ENCODE measurements around the gene AKIRIN1. TPM values are rescaled to one million over a fixed set of nuclear protein-coding genes. Genes with fewer than 3 reads are reported as not detected.

The AKIRIN1 gene
- total RNA-seq, 2 donors from 2014 or later, result 55.7 to 108 TPM

GRCh38 chr1:38950553-38950952, 40.5 kb upstream of the AKIRIN1 start:
- H3K27ac ChIP-seq, result peak overlapping the region; percentile 54 to 55
- no peaks in the 10 kb centered on the region for H3K4me1 ChIP-seq (replicated peaks)
- H3K27me3 ChIP-seq (replicated peaks; ENCODE audit: insufficient read depth), result no peaks in the 10 kb centered on the region
- no peak overlapping the region for H3K4me3 ChIP-seq
- intact Hi-C loops (cut with DNase I), result no loop called here
- no peaks in the 10 kb centered on the region for H3K36me3 ChIP-seq
- no peak for DNase-seq (ENCODE audit: low spot score)
- WGBS, result 33% methylated on average over 2 of the region's 2 CpGs
- no peaks in the 10 kb centered on the region for H3K9me3 ChIP-seq
- TF ChIP-seq POLR2AphosphoS5 (IDR thresholded peaks at IDR 0.05) (no peak), POLR2A (IDR thresholded peaks at IDR 0.05) (no peak)
- TF ChIP-seq, protein P1, sequence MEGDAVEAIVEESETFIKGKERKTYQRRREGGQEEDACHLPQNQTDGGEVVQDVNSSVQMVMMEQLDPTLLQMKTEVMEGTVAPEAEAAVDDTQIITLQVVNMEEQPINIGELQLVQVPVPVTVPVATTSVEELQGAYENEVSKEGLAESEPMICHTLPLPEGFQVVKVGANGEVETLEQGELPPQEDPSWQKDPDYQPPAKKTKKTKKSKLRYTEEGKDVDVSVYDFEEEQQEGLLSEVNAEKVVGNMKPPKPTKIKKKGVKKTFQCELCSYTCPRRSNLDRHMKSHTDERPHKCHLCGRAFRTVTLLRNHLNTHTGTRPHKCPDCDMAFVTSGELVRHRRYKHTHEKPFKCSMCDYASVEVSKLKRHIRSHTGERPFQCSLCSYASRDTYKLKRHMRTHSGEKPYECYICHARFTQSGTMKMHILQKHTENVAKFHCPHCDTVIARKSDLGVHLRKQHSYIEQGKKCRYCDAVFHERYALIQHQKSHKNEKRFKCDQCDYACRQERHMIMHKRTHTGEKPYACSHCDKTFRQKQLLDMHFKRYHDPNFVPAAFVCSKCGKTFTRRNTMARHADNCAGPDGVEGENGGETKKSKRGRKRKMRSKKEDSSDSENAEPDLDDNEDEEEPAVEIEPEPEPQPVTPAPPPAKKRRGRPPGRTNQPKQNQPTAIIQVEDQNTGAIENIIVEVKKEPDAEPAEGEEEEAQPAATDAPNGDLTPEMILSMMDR (IDR thresholded peaks at IDR 0.05), result no peak

GRCh38 chr1:38953433-38953860, 37.6 kb upstream of the AKIRIN1 start:
- Histone ChIP-seq H3K27me3 (replicated peaks; ENCODE audit: insufficient read depth) (no peaks in the 10 kb centered on the region), H3K27ac (no peak overlapping the region), H3K9me3 (no peaks in the 10 kb centered on the region), H3K4me3 (no peak overlapping the region), H3K36me3 (no peaks in the 10 kb centered on the region), H3K4me1 (replicated peaks) (no peaks in the 10 kb centered on the region)
- no peak for DNase-seq (ENCODE audit: low spot score)
- TF ChIP-seq, protein P1 (IDR thresholded peaks at IDR 0.05), result no peak
- intact Hi-C loops (cut with DNase I), result no loop called here
- WGBS, result 26% methylated on average over 4 of the region's 4 CpGs

GRCh38 chr1:38958967-38959366, 32.1 kb upstream of the AKIRIN1 start:
- no peaks in the 10 kb centered on the region for H3K9me3 ChIP-seq
- intact Hi-C loops (cut with DNase I), result no loop called here
- WGBS, result 80% methylated on average over 2 of the region's 2 CpGs
- H3K36me3 ChIP-seq, result no peaks in the 10 kb centered on the region
- H3K27me3 ChIP-seq (replicated peaks; ENCODE audit: insufficient read depth), result no peaks in the 10 kb centered on the region
- DNase-seq (ENCODE audit: low spot score), result no peak
- no peak overlapping the region for H3K4me3 ChIP-seq
- no peak overlapping the region for H3K27ac ChIP-seq
- TF ChIP-seq POLR2A (IDR thresholded peaks at IDR 0.05) (no peak), POLR2AphosphoS5 (IDR thresholded peaks at IDR 0.05) (no peak)
- TF ChIP-seq, protein P1 (IDR thresholded peaks at IDR 0.05), result no peak
- no peaks in the 10 kb centered on the region for H3K4me1 ChIP-seq (replicated peaks)

GRCh38 chr1:38962113-38962512, 29.0 kb upstream of the AKIRIN1 start:
- TF ChIP-seq, protein P1 (IDR thresholded peaks at IDR 0.05), result no peak
- TF ChIP-seq POLR2AphosphoS5 (IDR thresholded peaks at IDR 0.05) (no peak), POLR2A (IDR thresholded peaks at IDR 0.05) (no peak)
- Histone ChIP-seq H3K4me1 (replicated peaks) (no peaks in the 10 kb centered on the region), H3K27ac (no peak overlapping the region), H3K4me3 (no peak overlapping the region), H3K9me3 (no peaks in the 10 kb centered on the region), H3K27me3 (replicated peaks; ENCODE audit: insufficient read depth) (no peaks in the 10 kb centered on the region), H3K36me3 (no peaks in the 10 kb centered on the region)
- intact Hi-C loops (cut with DNase I), result no loop called here
- no peak for DNase-seq (ENCODE audit: low spot score)
- WGBS, result 64% methylated on average over 3 of the region's 3 CpGs

- Histone ChIP-seq H3K4me3 (no peak overlapping the region), H3K9me3 (no peaks in the 10 kb centered on the region), H3K27me3 (replicated peaks; ENCODE audit: insufficient read depth) (no peaks in the 10 kb centered on the region), H3K27ac (no peak overlapping the region), H3K36me3 (no peaks in the 10 kb centered on the region), H3K4me1 (replicated peaks) (no peaks in the 10 kb centered on the region)
- TF ChIP-seq POLR2A (IDR thresholded peaks at IDR 0.05) (no peak), POLR2AphosphoS5 (IDR thresholded peaks at IDR 0.05) (no peak)
- TF ChIP-seq, protein P1 (IDR thresholded peaks at IDR 0.05), result no peak
- DNase-seq (ENCODE audit: low spot score), result no peak
- 79% methylated on average over 7 of the region's 7 CpGs for WGBS
- intact Hi-C loops (cut with DNase I), result no loop called here
Measured at GRCh38 chr1:38962560-38962959, 28.5 kb upstream of the AKIRIN1 start.

Measured in prostate gland (tissue), 2 donors.